ENCODE data around the gene CRTAC1. TPM values are rescaled to one million over a fixed set of nuclear protein-coding genes. Genes with fewer than 3 reads are reported as not detected.

The CRTAC1 gene
- total and polyA plus RNA-seq, 9 of the 15 experiments (the other 6 are each of a cell fraction or from before 2014, with no cell fraction given), result not detected

DNA sequence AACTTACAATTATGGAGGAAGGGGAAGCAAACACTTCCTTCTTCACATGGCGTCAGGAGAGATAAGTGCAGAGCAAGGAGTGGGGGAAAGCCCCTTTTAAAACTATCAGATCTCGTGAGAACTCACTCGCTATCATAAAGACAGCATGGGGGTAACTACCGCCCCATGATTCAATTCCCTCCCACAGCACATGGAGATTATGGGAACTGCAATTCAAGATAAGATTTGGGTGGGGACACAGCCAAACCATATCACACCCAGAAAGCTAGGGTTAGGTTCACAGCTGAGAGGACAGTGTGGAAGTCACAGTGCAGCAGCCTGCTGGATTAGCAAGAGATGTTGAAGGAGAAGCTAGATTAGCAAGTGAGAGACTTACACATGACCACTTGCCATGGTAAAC is 81.6 kb downstream of the CRTAC1 start (continued):
- peak; percentile 53; the same call in 1 of the 2 replicates for TF ChIP-seq NFIC (IDR thresholded peaks at IDR 0.05)

DNA sequence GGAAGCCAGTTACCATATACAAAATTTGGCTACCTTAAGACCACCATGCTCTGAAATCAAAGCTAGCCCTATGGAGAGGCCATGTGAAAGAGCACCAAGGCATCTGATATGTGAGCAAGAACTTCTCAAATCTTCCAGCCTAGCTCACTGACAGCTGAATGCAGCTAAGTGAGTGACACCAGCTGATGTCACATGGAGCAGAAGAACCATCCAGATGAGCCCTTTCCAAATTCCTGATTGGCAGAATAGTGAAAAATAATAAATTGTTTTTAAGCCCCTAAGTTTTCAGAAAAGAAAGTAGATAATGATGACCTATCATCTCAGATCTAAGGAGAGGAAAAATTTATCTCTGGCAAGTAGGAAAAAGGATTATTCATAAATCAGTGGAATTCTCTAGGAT is 85.6 kb downstream of the CRTAC1 start:
- in situ Hi-C loops (cut with MboI) (no loop called here), intact Hi-C loops (cut with micrococcal nuclease) (no loop called here)
- no peaks in the 10 kb centered on the region for H3K27me3 ChIP-seq (ENCODE audit: control insufficient read depth in 2 of 2, insufficient read depth in 2 of 2, low read length in 2 of 2)
- POLR2A ChIA-PET, result no interaction called here
- no peak for ATAC-seq
- FAIRE-seq, result no peak
- H3K79me2 ChIP-seq (ENCODE audit: control insufficient read depth, insufficient read depth, low read length), result no peaks in the 10 kb centered on the region
- no peak for DNase-seq (ENCODE audit: extremely low read depth in 1 of 4, low spot score in 3 of 4)
- H4K20me1 ChIP-seq (replicated peaks; ENCODE audit: control insufficient read depth, insufficient read depth, low read length), result no peaks in the 10 kb centered on the region
- peaks cover 5% of the 10 kb centered on the region; the same call in 1 of the 2 replicates for H3K9me3 ChIP-seq (replicated peaks; ENCODE audit: control insufficient read depth, insufficient read depth, low read depth, low read length)
- H3K9ac ChIP-seq (ENCODE audit: insufficient read depth in 1 of 2, low read depth in 2 of 2, low read length in 2 of 2), result no peak overlapping the region
- CTCF ChIA-PET (ENCODE audit: low intra/inter-chr PET ratio), result no interaction called here
- no peak overlapping the region for H3K4me2 ChIP-seq (ENCODE audit: insufficient read depth, low read length)
- no peak overlapping the region for H3K27ac ChIP-seq (ENCODE audit: extremely low read depth, low read depth, low read length)
- no peak overlapping the region for H3K4me3 ChIP-seq
- H3K4me1 ChIP-seq (replicated peaks in 1 of 2; ENCODE audit: control insufficient read depth in 2 of 2, insufficient read depth in 2 of 2, low read length in 2 of 2), result peaks cover 0 to 4% of the 10 kb centered on the region in 2 experiments; a peak in 3 of 5 replicates
- H2AFZ ChIP-seq (ENCODE audit: low read depth, low read length), result no peak overlapping the region
- H3K9me1 ChIP-seq (ENCODE audit: control insufficient read depth, insufficient read depth, low read length), result no peaks in the 10 kb centered on the region
- no TSS peak for BruUV-seq (replicated peaks)
- no peaks in the 10 kb centered on the region for H3K36me3 ChIP-seq (ENCODE audit: control insufficient read depth, insufficient read depth, low read length)
- TF ChIP-seq ZKSCAN3 (CRISPR knock-in tag; IDR thresholded peaks at IDR 0.05) (no peak), RBM22 (IDR thresholded peaks at IDR 0.05; ENCODE audit: low read depth, low read length, poor library complexity, severe bottlenecking) (no peak), NFRKB (IDR thresholded peaks at IDR 0.05; ENCODE audit: low read depth) (no peak), ELF4 (CRISPR knock-in tag; IDR thresholded peaks at IDR 0.05) (no peak)
- TF ChIP-seq, protein P1, sequence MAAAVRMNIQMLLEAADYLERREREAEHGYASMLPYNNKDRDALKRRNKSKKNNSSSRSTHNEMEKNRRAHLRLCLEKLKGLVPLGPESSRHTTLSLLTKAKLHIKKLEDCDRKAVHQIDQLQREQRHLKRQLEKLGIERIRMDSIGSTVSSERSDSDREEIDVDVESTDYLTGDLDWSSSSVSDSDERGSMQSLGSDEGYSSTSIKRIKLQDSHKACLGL (CRISPR knock-in tag; IDR thresholded peaks at IDR 0.05; ENCODE audit: borderline replicate concordance, poor library complexity, severe bottlenecking), result no peak
- TF ChIP-seq, protein P2, sequence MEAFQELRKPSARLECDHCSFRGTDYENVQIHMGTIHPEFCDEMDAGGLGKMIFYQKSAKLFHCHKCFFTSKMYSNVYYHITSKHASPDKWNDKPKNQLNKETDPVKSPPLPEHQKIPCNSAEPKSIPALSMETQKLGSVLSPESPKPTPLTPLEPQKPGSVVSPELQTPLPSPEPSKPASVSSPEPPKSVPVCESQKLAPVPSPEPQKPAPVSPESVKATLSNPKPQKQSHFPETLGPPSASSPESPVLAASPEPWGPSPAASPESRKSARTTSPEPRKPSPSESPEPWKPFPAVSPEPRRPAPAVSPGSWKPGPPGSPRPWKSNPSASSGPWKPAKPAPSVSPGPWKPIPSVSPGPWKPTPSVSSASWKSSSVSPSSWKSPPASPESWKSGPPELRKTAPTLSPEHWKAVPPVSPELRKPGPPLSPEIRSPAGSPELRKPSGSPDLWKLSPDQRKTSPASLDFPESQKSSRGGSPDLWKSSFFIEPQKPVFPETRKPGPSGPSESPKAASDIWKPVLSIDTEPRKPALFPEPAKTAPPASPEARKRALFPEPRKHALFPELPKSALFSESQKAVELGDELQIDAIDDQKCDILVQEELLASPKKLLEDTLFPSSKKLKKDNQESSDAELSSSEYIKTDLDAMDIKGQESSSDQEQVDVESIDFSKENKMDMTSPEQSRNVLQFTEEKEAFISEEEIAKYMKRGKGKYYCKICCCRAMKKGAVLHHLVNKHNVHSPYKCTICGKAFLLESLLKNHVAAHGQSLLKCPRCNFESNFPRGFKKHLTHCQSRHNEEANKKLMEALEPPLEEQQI (IDR thresholded peaks at IDR 0.05), result no peak
- TF ChIP-seq, protein P3, sequence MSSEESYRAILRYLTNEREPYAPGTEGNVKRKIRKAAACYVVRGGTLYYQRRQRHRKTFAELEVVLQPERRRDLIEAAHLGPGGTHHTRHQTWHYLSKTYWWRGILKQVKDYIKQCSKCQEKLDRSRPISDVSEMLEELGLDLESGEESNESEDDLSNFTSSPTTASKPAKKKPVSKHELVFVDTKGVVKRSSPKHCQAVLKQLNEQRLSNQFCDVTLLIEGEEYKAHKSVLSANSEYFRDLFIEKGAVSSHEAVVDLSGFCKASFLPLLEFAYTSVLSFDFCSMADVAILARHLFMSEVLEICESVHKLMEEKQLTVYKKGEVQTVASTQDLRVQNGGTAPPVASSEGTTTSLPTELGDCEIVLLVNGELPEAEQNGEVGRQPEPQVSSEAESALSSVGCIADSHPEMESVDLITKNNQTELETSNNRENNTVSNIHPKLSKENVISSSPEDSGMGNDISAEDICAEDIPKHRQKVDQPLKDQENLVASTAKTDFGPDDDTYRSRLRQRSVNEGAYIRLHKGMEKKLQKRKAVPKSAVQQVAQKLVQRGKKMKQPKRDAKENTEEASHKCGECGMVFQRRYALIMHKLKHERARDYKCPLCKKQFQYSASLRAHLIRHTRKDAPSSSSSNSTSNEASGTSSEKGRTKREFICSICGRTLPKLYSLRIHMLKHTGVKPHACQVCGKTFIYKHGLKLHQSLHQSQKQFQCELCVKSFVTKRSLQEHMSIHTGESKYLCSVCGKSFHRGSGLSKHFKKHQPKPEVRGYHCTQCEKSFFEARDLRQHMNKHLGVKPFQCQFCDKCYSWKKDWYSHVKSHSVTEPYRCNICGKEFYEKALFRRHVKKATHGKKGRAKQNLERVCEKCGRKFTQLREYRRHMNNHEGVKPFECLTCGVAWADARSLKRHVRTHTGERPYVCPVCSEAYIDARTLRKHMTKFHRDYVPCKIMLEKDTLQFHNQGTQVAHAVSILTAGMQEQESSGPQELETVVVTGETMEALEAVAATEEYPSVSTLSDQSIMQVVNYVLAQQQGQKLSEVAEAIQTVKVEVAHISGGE (CRISPR knock-in tag; IDR thresholded peaks at IDR 0.05), result no peak
- TF ChIP-seq, protein P4, sequence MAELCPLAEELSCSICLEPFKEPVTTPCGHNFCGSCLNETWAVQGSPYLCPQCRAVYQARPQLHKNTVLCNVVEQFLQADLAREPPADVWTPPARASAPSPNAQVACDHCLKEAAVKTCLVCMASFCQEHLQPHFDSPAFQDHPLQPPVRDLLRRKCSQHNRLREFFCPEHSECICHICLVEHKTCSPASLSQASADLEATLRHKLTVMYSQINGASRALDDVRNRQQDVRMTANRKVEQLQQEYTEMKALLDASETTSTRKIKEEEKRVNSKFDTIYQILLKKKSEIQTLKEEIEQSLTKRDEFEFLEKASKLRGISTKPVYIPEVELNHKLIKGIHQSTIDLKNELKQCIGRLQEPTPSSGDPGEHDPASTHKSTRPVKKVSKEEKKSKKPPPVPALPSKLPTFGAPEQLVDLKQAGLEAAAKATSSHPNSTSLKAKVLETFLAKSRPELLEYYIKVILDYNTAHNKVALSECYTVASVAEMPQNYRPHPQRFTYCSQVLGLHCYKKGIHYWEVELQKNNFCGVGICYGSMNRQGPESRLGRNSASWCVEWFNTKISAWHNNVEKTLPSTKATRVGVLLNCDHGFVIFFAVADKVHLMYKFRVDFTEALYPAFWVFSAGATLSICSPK (IDR thresholded peaks at IDR 0.05; ENCODE audit: borderline replicate concordance), result no peak
